ENCODE results near the gene DNAH9. TPM values are rescaled to one million over a fixed set of nuclear protein-coding genes. Genes with fewer than 3 reads are reported as not detected.

DNAH9 gene
- total RNA-seq, 4 donors from 2014 or later: not detected

DNA sequence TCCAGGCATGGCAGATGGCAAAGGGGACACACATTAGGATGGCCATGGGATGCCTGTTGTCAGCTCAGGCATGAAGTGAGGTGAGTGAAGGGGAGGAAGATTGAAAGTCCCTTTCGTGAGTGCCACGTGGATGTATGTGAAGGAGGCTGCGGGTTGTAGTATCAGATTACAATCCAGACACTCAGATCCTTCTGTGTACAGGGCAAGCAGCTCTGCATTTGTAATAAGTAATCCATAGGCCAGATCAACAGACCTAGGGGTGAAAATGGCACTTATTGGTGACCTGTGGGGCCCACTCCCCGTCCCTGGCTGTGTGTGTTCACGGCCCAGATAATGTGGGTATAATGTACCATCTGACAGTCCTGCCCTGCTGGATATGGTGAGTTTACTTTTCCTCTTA is 159.5 kb downstream of the DNAH9 start:
- DNase-seq (no peak), ATAC-seq (no peak)
- no peaks in the 10 kb centered on the region for H3K9me3 ChIP-seq
- in situ Hi-C loops (cut with MboI; ENCODE audit: low sequenced_read_pairs in 4 of 4) (no loop called here), intact Hi-C loops (cut with DNase I; ENCODE audit: low total_unique reads) (no loop called here)
- TF ChIP-seq, protein P1, sequence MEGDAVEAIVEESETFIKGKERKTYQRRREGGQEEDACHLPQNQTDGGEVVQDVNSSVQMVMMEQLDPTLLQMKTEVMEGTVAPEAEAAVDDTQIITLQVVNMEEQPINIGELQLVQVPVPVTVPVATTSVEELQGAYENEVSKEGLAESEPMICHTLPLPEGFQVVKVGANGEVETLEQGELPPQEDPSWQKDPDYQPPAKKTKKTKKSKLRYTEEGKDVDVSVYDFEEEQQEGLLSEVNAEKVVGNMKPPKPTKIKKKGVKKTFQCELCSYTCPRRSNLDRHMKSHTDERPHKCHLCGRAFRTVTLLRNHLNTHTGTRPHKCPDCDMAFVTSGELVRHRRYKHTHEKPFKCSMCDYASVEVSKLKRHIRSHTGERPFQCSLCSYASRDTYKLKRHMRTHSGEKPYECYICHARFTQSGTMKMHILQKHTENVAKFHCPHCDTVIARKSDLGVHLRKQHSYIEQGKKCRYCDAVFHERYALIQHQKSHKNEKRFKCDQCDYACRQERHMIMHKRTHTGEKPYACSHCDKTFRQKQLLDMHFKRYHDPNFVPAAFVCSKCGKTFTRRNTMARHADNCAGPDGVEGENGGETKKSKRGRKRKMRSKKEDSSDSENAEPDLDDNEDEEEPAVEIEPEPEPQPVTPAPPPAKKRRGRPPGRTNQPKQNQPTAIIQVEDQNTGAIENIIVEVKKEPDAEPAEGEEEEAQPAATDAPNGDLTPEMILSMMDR (IDR thresholded peaks at IDR 0.05 in 4 of 5, conservative IDR thresholded peaks at IDR 0.05 in 1 of 5): no peak
- no peak for TF ChIP-seq POLR2A (IDR thresholded peaks at IDR 0.05)
- no peaks in the 10 kb centered on the region for H3K27me3 ChIP-seq
- no peak overlapping the region for H3K27ac ChIP-seq
- H3K4me3 ChIP-seq: no peak overlapping the region
- H3K36me3 ChIP-seq: no peaks in the 10 kb centered on the region
- H3K4me1 ChIP-seq: no peaks in the 10 kb centered on the region

DNA sequence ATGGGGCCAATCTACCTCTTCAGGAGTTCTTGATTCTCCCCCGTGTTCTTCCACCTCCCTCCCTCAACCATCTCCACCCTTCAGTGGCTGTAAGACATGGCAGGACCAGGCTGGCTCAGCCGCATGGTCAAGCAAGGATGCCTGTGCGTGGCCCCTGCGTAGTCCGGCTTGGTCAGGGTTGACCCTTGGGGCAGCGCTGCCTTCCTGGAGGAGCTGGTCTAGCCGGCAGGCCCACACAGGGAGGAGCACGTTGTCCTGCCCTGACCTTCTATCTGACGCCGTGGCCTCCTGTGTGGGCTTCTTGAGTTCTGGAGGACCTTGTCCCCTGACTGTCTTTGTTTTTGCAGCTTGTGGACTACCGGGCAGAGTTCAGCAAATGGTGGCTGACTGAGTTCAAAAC is 169.8 kb downstream of the DNAH9 start:
- Histone ChIP-seq H3K4me1 (no peaks in the 10 kb centered on the region), H3K27me3 (no peaks in the 10 kb centered on the region), H3K9me3 (no peaks in the 10 kb centered on the region), H3K27ac (no peak overlapping the region), H3K4me3 (no peak overlapping the region), H3K36me3 (no peaks in the 10 kb centered on the region)
- ATAC-seq (no peak), DNase-seq (no peak)
- in situ Hi-C loops (cut with MboI; ENCODE audit: low sequenced_read_pairs in 4 of 4): no loop called here
- intact Hi-C loops (cut with DNase I; ENCODE audit: low total_unique reads): no loop called here
- no peak for TF ChIP-seq POLR2A (IDR thresholded peaks at IDR 0.05)
- TF ChIP-seq, protein P1 (IDR thresholded peaks at IDR 0.05 in 4 of 5, conservative IDR thresholded peaks at IDR 0.05 in 1 of 5): no peak

DNA sequence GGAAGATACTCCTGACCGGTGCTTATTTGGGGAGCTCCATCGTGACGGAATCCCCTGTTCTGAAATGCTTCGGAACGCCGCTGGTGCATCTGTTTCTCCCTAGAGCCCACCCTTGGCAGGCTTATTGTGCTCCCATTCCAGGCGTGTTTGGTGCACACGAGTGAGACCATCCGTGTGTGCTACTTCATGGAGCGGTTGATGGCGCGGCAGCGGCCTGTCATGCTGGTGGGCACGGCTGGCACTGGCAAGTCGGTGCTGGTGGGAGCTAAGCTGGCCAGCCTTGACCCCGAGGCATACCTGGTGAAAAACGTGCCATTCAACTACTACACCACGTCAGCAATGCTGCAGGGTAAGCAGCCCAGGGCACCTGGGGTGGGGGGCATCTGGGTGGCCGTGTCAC is 170.7 kb downstream of the DNAH9 start:
- H3K27ac ChIP-seq: no peak overlapping the region
- no peaks in the 10 kb centered on the region for H3K9me3 ChIP-seq
- in situ Hi-C loops (cut with MboI; ENCODE audit: low sequenced_read_pairs in 4 of 4): no loop called here
- ATAC-seq (no peak), DNase-seq (no peak)
- no peaks in the 10 kb centered on the region for H3K36me3 ChIP-seq
- H3K4me3 ChIP-seq: no peak overlapping the region
- intact Hi-C loops (cut with DNase I; ENCODE audit: low total_unique reads): no loop called here
- H3K27me3 ChIP-seq: no peaks in the 10 kb centered on the region
- no peaks in the 10 kb centered on the region for H3K4me1 ChIP-seq
- TF ChIP-seq, protein P1 (IDR thresholded peaks at IDR 0.05 in 4 of 5, conservative IDR thresholded peaks at IDR 0.05 in 1 of 5): no peak
- no peak for TF ChIP-seq POLR2A (IDR thresholded peaks at IDR 0.05)

DNA sequence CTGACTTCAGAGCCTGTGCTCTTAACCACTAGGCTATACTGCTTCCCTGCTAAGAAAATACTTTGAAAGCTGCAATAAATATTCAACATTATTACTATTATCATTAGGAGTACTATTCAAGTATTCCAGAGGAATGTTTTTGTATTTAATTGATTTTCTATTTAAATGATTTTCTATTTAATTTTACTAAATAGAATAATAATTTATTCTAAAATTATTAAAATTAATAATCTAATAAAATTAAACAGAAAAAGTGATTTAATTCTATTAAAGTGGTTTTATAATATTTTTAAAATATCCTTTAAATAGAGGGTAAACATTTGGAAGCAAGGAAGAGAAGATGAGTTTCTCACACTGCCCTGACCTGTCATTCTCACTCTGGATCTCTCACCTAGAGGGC is 173.8 kb downstream of the DNAH9 start:
- intact Hi-C loops (cut with DNase I; ENCODE audit: low total_unique reads) (no loop called here), in situ Hi-C loops (cut with MboI; ENCODE audit: low sequenced_read_pairs in 4 of 4) (no loop called here)
- no peak overlapping the region for H3K27ac ChIP-seq
- no peaks in the 10 kb centered on the region for H3K9me3 ChIP-seq
- no peaks in the 10 kb centered on the region for H3K36me3 ChIP-seq
- H3K4me3 ChIP-seq: no peak overlapping the region
- H3K4me1 ChIP-seq: no peaks in the 10 kb centered on the region
- DNase-seq (no peak), ATAC-seq (no peak)
- H3K27me3 ChIP-seq: no peaks in the 10 kb centered on the region
- TF ChIP-seq POLR2A (IDR thresholded peaks at IDR 0.05): no peak
- TF ChIP-seq, protein P1 (IDR thresholded peaks at IDR 0.05 in 4 of 5, conservative IDR thresholded peaks at IDR 0.05 in 1 of 5): no peak

DNA sequence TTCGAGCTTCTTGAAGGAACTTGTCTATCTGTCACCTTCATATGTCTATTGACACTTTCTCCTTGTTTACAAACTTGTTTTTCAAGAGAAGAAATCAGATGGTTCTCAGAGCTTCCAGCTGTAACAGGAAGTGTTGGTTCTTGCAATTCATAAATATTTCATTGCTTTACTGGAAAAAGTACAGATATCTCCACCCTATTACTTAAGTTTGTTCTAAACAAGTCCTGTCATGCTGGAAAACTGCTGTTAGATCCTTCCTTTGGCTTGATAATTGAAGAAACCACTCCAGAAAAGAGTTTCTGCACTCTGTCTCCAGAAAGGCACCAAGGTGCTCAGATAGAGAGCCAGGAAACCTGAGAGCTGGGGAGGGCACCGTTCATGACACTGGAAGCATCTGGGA is 181.6 kb downstream of the DNAH9 start:
- ATAC-seq: peak in 1 of 2 donors; percentile 36

More for the DNA sequence above, 181.6 kb downstream of the DNAH9 start:
- no peak for DNase-seq
- intact Hi-C loops (cut with DNase I; ENCODE audit: low total_unique reads): no loop called here
- Histone ChIP-seq H3K4me3 (no peak overlapping the region), H3K27me3 (no peaks in the 10 kb centered on the region), H3K27ac (peak overlapping the region in 1 of 4 donors; percentile 30), H3K9me3 (no peaks in the 10 kb centered on the region), H3K4me1 (no peaks in the 10 kb centered on the region), H3K36me3 (no peaks in the 10 kb centered on the region)
- in situ Hi-C loops (cut with MboI; ENCODE audit: low sequenced_read_pairs in 4 of 4): no loop called here
- TF ChIP-seq, protein P1 (IDR thresholded peaks at IDR 0.05 in 4 of 5, conservative IDR thresholded peaks at IDR 0.05 in 1 of 5): no peak
- no peak for TF ChIP-seq POLR2A (IDR thresholded peaks at IDR 0.05)

Measured in gastrocnemius medialis (tissue), 4 donors.